SK-N-DZ (cell line): ENCODE results near the gene EEF2K.
A peak's percentile ranks its signal among the peaks of the same experiment; 100 is the strongest.
"Not testable (repeated sequence)": the region's sequence is repeated elsewhere in the genome, so short reads cannot be mapped to it uniquely, and the experiment has no call there.

Experiments used
- DNase-seq: peaks from one replicate; pipeline ENCODE4 v3.0.0-alpha.2; 2015; ENCODE audit warnings: low spot score

EEF2K gene

GRCh38 chr16:22293137-22294106 is 87.3 kb downstream of the EEF2K start:
- DNase-seq, result no peak

- DNase-seq, result peak; percentile 38
Observed at GRCh38 chr16:22296225-22297113, 90.4 kb downstream of the EEF2K start.

- DNase-seq, result peak; percentile 98
Observed at GRCh38 chr16:22297114-22297870, 91.2 kb downstream of the EEF2K start, which contains the start of gene POLR3E. Gene POLR3E, plus strand, starts transcription at chr16:22297409. Its CDS starts 5,560 bp downstream, at chr16:22302969.

GRCh38 chr16:22297871-22298733 is 92.0 kb downstream of the EEF2K start:
- peak; percentile 93 for DNase-seq

DNA sequence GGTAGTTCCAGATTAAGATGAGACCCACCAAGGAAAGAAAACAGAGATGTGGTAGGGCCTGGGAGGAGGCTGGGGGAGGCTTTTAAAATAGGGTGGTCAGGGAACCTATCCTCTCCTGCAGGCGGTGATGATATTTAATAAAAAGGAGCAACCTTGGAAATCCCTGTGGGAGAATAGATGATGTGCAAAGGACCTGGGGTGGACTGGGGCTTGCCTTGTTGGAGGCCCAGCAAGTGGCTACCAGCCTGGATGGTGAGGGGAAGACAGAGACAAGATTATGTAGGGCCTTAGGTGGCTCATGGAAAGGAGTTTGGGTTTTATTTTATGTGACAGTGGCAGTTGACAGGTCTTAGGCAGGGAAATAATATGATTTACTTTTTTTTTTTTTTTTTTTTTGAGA is 93.0 kb downstream of the EEF2K start:
- no peak for DNase-seq

DNA sequence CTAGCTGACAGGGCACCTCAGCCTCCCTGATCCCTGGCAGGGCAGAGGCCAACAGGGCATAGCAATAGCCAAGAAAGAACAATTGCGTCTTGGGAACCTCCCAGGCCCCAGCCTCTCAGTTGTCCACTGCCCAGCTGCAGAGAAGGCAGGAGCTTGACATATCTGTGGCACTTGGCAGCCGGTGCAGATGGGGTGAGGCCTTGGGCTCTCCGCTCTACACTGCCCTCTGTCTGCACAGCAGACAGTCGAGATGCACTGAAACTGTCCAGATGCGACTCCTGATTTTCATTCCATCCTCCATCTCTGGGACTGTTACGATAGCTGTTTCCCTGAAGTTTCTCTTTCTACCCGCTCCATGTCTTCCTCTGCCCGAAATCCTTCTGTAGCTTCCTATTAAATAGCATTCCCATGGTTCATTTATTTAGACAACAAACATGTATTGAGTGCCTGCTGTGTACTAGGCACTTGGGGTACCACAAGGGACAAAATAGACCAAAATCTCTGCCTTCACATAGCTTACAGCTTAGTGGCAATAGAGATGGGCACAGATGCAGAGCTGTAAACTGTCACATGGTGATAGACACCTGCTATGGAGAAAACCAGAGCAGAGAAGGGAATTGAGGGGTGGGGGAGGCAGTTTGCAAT is 94.5 kb downstream of the EEF2K start:
- DNase-seq, result peak; percentile 54

GRCh38 chr16:22301423-22301822 is 95.3 kb downstream of the EEF2K start:
- DNase-seq, result not testable (repeated sequence)

- no peak for DNase-seq
Observed at GRCh38 chr16:22302776-22303363, 96.8 kb downstream of the EEF2K start.

DNA sequence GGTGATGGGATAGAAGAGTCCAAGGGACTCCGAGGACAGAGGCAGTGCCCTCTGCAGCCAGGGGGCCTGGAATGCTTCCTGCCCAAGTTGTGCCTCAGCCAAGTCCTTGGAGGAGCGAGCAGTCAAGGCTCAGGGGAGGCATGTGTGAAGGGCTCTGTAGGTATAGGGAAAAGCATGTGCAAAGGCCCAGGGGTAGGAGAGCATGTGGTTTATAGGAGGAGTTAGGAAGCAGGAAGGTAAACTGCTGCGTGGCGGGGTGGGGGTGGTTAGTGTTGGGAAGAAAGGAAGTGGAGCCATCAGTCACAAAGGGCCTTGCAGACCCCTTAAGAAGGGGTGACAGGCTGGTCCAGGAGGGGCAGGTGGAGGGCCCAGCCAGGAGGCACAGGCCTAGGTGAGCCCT is 98.3 kb downstream of the EEF2K start:
- DNase-seq, result no peak

DNA sequence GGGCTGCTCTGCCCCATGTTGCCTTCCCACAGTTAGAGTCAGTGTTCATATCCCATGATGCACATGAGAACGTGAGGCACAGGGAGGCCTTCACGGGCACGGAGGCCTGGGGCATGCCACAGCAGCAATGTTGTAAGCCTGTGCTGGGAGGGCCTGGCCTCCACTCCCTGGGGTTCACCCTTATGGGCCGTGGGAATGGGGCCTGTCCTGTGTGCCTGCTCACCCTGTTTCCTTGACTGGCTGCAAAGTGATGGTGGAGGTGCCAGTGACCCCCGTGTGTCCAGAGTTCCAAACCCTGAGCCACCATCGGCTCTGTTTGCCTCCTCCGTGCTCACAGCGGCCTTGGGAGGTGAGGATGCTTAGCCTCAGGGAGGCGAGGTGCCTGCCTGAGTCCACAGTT is 100.7 kb downstream of the EEF2K start:
- no peak for DNase-seq

DNA sequence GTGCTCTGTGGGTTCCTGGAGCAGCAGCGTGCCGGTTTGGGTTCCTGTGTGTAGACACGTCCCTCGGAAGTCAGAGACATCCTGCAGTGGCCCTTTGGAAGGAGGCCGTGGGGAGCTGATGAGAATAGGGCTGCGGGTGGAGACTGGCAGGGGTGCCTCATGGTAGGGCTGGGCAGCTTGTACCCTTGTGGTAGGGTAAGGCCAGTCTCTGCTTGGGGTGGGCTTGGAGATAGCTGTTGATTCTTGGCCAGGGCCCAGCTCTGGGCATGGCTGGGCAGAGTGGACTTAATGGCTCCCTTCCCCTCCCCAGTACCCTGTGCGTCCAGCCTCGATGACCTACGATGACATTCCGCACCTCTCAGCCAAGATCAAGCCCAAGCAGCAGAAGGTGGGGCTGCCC is 101.8 kb downstream of the EEF2K start:
- no peak for DNase-seq

DNA sequence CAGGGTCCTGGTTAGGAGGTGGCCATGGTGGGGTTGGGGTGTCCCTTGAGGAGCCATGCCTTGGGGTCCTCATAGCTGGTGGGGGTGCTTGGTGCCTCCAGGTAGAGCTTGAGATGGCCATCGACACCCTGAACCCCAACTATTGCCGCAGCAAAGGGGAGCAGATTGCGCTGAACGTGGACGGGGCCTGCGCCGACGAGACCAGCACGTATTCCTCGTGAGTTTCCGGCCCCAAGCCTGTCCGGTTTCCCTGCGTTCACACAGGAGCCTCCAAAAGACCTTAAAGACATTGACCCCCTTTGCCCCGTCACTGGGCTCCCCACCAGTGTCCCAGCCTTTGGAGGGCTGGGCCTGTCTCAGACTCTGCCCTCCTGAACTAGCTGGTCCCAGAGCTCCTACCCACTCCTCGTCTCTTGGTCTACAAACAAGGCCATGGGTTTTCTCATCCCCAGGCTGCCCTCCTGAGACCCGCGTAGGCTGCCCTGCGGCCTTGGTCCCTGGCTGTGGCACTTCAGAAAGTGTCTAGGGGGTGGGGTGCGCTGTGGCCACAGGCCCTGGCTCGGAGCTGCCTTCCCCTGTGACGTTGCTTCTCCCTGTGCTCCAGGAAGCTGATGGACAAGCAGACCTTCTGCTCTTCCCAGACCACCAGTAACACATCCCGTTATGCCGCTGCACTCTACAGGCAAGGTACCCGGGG is 102.9 kb downstream of the EEF2K start:
- DNase-seq, result no peak

- DNase-seq, result no peak
Observed at GRCh38 chr16:22311520-22311919, 105.4 kb downstream of the EEF2K start.

DNA sequence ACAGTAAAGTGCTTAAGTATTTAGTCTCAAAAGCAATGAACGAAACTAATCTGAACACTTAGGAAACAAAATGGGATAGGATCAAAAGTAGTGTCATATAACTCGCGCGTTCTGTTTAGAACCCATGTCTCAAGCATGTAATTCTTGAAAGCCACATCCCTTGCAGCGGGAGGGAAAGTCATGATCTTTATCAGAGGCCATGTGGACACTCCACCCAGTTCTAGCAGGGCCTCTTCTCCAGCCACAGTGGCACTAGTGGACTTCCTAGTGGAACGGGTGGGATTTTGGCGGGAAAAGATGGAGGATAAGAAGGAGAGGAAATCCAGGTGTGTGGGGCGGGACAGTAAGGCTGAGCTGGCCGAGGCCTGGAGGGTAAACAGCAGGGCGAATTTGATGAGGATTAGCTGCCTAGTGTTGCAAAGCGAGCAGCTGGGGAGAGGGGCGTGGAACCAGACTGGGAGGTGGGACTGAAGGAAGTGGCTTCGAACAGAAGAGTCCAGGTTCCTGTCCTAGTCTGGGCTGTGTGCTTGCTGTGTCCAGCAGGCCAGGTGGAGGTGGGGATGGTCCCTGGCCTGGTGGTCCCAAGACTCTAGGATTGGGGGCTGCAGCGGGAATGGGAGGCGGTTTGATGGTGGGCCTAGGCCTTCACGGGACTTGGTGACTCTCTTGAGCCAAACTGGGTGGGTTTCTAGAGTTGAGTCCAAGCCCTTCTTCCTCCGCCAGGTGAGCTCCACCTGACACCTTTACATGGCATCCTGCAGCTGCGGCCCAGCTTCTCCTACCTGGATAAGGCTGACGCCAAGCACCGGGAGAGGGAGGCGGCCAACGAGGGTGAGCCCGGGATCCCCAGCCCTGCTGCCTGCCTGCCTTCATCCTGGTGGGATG is 107.1 kb downstream of the EEF2K start:
- no peak for DNase-seq

DNA sequence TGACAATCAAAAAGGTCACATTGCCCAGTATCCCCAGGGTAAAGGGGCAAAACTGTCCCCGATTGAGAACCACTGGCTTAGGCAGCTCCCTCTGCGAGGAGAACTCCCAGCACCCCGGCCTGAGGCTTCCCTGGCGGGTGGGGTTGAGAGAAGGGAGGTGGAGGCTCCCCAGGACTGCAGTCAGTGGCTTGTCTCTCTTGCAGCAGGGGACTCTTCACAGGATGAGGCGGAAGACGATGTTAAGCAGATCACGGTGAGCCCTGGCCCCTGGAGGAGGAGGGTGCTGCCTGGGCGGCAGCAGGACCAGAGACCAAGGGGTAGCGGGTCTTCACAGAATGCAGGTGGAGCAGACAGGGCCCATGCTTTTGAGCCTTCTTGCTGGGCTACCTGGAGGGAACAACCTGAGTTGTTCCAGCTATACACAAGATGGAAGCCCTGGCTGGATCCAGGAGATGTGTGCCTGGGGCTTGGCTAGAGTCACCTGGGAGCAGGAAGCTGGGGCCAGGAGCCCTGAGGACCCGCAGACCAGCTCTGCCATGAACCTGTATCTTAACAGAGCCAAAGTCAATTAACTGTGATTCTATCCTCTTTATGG is 107.9 kb downstream of the EEF2K start:
- no peak for DNase-seq

- no peak for DNase-seq
Observed at GRCh38 chr16:22314661-22315626, 108.9 kb downstream of the EEF2K start.
